Endothelial cell of umbilical vein (primary cell): ENCODE measurements around the gene MAP3K19.

Source experiments
- EZH2 ChIP-seq: IDR thresholded peaks from 2 replicates; pipeline ENCODE4 v1.6.1; 2012; ENCODE audit warnings: borderline replicate concordance, low read depth, mild to moderate bottlenecking, moderate library complexity, low read length, inconsistent platforms; ENCODE audit not compliant: severe bottlenecking
- GATA2 ChIP-seq: IDR thresholded peaks from 2 replicates; pipeline ENCODE4 v1.7.0; 2011; ENCODE audit warnings: low read depth, mild to moderate bottlenecking, moderate library complexity, mixed read lengths, low read length; ENCODE audit not compliant: insufficient read length, insufficient read depth
- MYC ChIP-seq: IDR thresholded peaks from one replicate; pipeline ENCODE4 v1.6.1; 2011; ENCODE audit warnings: mild to moderate bottlenecking, low read depth, low read length
- POLR2A ChIP-seq: IDR thresholded peaks from 2 replicates; pipeline ENCODE4 v1.6.1; 2012; ENCODE audit warnings: low read depth, mild to moderate bottlenecking, control low read depth, low read length
- POLR2AphosphoS5 ChIP-seq: IDR thresholded peaks from 2 replicates; pipeline ENCODE4 v1.6.1; 2012; ENCODE audit warnings: low read depth, mild to moderate bottlenecking, control low read depth, low read length, moderate library complexity; ENCODE audit not compliant: insufficient read depth
- TF ChIP-seq, protein P1 (sequence below), 2 donors: IDR thresholded peaks; 1 replicate in 1 of 2; 2 replicates in 1 of 2; pipeline ENCODE4 v1.5.1; 2011; ENCODE audit warnings: low read length in 2 of 2, mild to moderate bottlenecking in 2 of 2, moderate library complexity in 2 of 2, control low read depth in 1 of 2, inconsistent platforms in 1 of 2, low read depth in 1 of 2; ENCODE audit not compliant: insufficient read depth in 1 of 2; ENCODE audit errors: extremely low read depth in 1 of 2
- TF ChIP-seq, protein P2 (sequence below): IDR thresholded peaks from 2 replicates; pipeline ENCODE4 v1.6.1; 2011; ENCODE audit not compliant: insufficient read depth, insufficient read length

DNA sequence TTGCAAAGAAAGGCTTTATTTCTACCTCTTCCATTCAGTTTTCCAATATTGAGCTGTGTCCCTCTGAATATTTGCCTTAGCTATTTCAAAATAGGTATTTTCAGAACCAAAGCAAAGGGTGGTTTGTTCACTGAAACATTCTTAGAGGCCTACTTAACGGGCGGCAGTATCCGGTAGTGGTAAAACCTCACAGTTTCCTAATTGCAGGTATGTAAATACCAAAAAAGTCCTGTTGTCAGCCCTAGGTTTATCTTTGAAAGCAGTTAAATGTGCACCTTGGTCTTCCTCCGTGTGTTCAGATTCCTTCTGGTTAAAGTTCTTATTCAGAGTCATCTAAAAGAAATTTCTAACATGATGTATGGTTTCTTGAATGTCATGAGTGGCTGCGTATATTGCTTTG, 89.8 kb downstream of the MAP3K19 start:
- TF ChIP-seq POLR2AphosphoS5 (no peak), GATA2 (no peak), MYC (no peak), POLR2A (no peak), EZH2 (no peak)
- TF ChIP-seq, protein P1, sequence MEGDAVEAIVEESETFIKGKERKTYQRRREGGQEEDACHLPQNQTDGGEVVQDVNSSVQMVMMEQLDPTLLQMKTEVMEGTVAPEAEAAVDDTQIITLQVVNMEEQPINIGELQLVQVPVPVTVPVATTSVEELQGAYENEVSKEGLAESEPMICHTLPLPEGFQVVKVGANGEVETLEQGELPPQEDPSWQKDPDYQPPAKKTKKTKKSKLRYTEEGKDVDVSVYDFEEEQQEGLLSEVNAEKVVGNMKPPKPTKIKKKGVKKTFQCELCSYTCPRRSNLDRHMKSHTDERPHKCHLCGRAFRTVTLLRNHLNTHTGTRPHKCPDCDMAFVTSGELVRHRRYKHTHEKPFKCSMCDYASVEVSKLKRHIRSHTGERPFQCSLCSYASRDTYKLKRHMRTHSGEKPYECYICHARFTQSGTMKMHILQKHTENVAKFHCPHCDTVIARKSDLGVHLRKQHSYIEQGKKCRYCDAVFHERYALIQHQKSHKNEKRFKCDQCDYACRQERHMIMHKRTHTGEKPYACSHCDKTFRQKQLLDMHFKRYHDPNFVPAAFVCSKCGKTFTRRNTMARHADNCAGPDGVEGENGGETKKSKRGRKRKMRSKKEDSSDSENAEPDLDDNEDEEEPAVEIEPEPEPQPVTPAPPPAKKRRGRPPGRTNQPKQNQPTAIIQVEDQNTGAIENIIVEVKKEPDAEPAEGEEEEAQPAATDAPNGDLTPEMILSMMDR (IDR thresholded peaks at IDR 0.05; ENCODE audit: extremely low read depth in 1 of 2, insufficient read depth in 1 of 2, low read depth in 1 of 2, low read length in 2 of 2): no peak
- TF ChIP-seq, protein P2, sequence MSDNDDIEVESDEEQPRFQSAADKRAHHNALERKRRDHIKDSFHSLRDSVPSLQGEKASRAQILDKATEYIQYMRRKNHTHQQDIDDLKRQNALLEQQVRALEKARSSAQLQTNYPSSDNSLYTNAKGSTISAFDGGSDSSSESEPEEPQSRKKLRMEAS: no peak
